Lower lobe of right lung (tissue), 2 donors: ENCODE results near the gene PRODH2. TPM values are rescaled to one million over a fixed set of nuclear protein-coding genes. Genes with fewer than 3 reads are reported as not detected.

Experiments used
- ATAC-seq, 2 donors: fragments of 200-7000 bp; cut with Tn5 transposase; one replicate each; pipeline ENCODE4 v1.9.1; 2020 to 2022; ENCODE audit warnings: mild to moderate bottlenecking in 2 of 2, moderate library complexity in 2 of 2
- DNase-seq: peaks from one replicate; pipeline ENCODE4 v3.0.0-alpha.2; 2020
- H3K27ac ChIP-seq: fragments of 200-600 bp; one replicate; pipeline ENCODE4 v1.8.0; 2022
- H3K27me3 ChIP-seq: fragments of 200-600 bp; one replicate; pipeline ENCODE4 v1.8.0; 2022; ENCODE audit warnings: low read depth
- H3K36me3 ChIP-seq: fragments of 200-600 bp; one replicate; pipeline ENCODE4 v1.8.0; 2022; ENCODE audit warnings: mild to moderate bottlenecking
- H3K4me1 ChIP-seq: fragments of 200-600 bp; one replicate; pipeline ENCODE4 v1.8.0; 2022
- H3K4me3 ChIP-seq: fragments of 200-600 bp; one replicate; pipeline ENCODE4 v1.8.0; 2022; ENCODE audit warnings: mild to moderate bottlenecking
- H3K9me3 ChIP-seq: fragments of 200-600 bp; one replicate; pipeline ENCODE4 v1.8.0; 2022
- intact Hi-C: fragments of 100-400 bp; cut with DNase I; formaldehyde crosslinking; loops from one replicate; pipeline ENCODE4 v1.11.0; 2022
- long read RNA-seq: library from polyadenylated mRNA; unstranded; transcript quantifications from one replicate; pipeline ENCODE4 v2.0.0, GENCODE V29; 2021
- total RNA-seq: library from RNA; stranded (reverse); fragmentation: NEBNext Ultra II Directional; extraction: Animal tissue kit (Norgen Biotek cat#: 25700); gene quantifications from one replicate; pipeline ENCODE4 v1.2.1, GENCODE V29; 2021
- TF ChIP-seq, protein P1 (sequence below): fragments of 200-600 bp; IDR thresholded peaks from one replicate; pipeline ENCODE4 v1.8.0; 2022; ENCODE audit warnings: antibody characterized with exemption, mild to moderate bottlenecking
- donor health status: DM: no; HTN: yes; CAD: no; lungs with severe emphysema.

Gene PRODH2, protein sequence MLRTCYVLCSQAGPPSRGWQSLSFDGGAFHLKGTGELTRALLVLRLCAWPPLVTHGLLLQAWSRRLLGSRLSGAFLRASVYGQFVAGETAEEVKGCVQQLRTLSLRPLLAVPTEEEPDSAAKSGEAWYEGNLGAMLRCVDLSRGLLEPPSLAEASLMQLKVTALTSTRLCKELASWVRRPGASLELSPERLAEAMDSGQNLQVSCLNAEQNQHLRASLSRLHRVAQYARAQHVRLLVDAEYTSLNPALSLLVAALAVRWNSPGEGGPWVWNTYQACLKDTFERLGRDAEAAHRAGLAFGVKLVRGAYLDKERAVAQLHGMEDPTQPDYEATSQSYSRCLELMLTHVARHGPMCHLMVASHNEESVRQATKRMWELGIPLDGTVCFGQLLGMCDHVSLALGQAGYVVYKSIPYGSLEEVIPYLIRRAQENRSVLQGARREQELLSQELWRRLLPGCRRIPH
- total RNA-seq, result not detected
- long read RNA-seq, result 0 reads

DNA sequence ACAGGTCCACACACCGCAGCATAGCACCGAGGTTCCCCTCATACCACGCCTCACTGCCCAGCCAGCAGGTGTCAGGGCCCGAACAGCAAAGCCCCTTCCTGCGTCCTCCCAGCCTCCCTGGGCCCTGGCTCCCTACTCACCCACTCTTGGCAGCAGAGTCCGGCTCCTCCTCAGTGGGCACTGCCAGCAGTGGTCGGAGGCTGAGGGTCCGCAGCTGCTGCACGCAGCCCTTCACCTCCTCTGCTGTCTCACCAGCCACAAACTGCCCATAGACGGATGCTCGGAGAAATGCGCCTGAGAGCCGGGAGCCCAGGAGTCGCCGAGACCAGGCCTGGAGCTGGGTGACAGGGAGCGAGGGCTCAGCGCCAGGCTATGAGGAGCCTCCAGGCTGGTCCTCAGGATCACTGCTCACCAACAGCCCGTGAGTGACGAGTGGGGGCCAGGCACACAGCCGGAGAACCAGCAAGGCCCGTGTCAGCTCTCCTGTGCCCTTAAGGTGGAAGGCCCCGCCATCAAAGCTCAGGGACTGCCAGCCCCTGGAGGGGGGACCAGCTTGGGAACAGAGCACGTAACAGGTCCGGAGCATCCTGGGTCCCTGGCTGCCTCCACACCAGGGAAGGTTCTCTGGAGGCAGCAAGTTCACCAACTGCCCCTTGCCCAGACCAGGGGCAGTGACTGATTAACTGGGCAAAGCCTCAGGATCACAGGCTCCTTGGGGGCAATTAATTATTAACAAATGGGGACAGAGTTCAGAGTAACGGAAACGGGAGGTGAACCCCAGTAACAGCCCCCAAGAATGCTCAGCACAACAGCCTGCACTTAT, at the start of gene PRODH2:
Gene PRODH2, minus strand, starts transcription at position 626 of the 823 bp plus-strand sequence. Its CDS starts 40 bp downstream, at position 586.
- DNase-seq, result no peak
- no peak within 1 kb of the TSS for H3K27ac ChIP-seq
- no peak within 1 kb of the TSS for H3K4me3 ChIP-seq
- intact Hi-C loops, result no loop called here
- no peak for ATAC-seq
- no peaks in the 10 kb centered on the region for H3K36me3 ChIP-seq
- TF ChIP-seq, protein P1, sequence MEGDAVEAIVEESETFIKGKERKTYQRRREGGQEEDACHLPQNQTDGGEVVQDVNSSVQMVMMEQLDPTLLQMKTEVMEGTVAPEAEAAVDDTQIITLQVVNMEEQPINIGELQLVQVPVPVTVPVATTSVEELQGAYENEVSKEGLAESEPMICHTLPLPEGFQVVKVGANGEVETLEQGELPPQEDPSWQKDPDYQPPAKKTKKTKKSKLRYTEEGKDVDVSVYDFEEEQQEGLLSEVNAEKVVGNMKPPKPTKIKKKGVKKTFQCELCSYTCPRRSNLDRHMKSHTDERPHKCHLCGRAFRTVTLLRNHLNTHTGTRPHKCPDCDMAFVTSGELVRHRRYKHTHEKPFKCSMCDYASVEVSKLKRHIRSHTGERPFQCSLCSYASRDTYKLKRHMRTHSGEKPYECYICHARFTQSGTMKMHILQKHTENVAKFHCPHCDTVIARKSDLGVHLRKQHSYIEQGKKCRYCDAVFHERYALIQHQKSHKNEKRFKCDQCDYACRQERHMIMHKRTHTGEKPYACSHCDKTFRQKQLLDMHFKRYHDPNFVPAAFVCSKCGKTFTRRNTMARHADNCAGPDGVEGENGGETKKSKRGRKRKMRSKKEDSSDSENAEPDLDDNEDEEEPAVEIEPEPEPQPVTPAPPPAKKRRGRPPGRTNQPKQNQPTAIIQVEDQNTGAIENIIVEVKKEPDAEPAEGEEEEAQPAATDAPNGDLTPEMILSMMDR, result no peak
- H3K9me3 ChIP-seq, result no peaks in the 10 kb centered on the region
- peaks cover 15% of the 10 kb centered on the region for H3K27me3 ChIP-seq
- H3K4me1 ChIP-seq, result no peaks in the 10 kb centered on the region

DNA sequence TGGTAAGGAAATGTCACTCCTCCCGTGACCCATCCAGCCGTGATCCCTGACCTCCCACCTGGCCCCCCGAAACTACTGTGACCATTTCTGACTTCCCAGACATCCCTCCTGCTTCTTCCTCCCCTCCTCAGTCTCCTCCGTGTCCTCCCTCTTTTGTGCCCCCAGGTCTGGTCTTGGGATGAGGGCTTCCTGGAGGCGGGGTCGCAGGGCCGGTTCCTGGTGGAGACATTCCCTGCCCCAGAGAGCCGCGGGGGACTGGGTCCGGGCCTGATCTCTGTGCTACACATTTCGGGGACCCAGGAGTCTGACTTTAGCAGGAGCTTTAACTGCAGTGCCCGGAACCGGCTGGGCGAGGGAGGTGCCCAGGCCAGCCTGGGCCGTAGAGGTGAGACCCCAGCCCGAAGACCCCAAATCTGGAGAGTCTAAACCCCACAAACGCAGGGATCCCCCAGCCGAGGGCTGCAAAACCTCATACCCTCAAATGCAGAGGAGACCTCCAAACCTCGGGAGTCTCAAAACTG, 49.1 kb upstream of the PRODH2 start:
- Histone ChIP-seq H3K4me3 (no peak overlapping the region), H3K4me1 (peaks cover 6% of the 10 kb centered on the region), H3K27me3 (peaks cover 62% of the 10 kb centered on the region), H3K27ac (no peak overlapping the region), H3K36me3 (no peaks in the 10 kb centered on the region), H3K9me3 (no peaks in the 10 kb centered on the region)
- DNase-seq (no peak), ATAC-seq (no peak)
- intact Hi-C loops, result no loop called here
- TF ChIP-seq, protein P1, result no peak

DNA sequence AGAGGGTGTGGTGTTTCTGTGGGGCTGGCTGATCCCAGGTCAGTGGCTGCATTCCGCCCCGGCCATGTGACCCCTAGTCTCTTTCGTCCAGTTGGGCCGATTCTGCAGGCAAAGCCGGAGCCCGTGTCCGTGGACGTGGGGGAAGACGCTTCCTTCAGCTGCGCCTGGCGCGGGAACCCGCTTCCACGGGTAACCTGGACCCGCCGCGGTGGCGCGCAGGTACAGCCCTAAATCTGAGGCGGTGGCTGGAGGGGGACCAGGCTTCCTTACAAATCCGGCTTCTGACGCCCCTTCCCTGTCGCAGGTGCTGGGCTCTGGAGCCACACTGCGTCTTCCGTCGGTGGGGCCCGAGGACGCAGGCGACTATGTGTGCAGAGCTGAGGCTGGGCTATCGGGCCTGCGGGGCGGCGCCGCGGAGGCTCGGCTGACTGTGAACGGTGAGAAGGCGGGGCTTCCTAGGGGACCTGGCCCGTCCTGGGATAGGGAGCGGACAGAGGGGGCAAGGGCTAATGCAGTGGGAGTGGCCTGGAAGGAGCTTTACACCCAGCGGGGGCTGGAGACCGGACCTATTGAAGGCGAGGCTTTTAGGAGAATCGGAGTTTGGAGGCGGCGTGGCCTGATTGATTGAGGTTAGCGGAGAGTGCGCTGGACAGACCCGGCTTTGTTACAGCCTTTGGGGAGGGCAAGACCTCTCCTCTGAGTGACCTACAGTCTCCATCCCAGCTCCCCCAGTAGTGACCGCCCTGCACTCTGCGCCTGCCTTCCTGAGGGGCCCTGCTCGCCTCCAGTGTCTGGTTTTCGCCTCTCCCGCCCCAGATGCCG, 48.4 kb upstream of the PRODH2 start:
- TF ChIP-seq, protein P1, result no peak
- H3K4me3 ChIP-seq, result no peak overlapping the region
- ATAC-seq, result peak; percentile 35 to 37
- peaks cover 68% of the 10 kb centered on the region for H3K27me3 ChIP-seq
- H3K4me1 ChIP-seq, result peaks cover 12% of the 10 kb centered on the region
- no peaks in the 10 kb centered on the region for H3K9me3 ChIP-seq
- intact Hi-C loops, result no loop called here
- no peaks in the 10 kb centered on the region for H3K36me3 ChIP-seq
- no peak overlapping the region for H3K27ac ChIP-seq
- no peak for DNase-seq

DNA sequence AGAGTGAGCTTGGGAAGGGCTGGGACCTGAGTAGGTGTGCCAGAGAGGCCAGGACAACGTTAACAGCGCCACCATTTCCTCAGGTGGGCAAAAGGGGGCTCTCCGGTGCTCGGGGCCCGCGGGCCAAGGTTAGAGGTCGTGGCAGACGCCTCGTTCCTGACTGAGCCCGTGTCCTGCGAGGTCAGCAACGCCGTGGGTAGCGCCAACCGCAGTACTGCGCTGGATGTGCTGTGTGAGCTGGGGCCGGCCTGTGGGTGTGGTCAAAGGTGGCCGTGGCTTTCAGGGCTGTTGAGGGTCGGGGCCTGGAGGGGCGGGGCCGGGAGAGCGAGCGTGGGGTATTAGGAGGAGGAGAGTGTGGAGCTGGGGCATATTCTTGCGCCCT, 47.8 kb upstream of the PRODH2 start:
- TF ChIP-seq, protein P1, result no peak
- H3K27me3 ChIP-seq, result peaks cover 73% of the 10 kb centered on the region
- no peaks in the 10 kb centered on the region for H3K9me3 ChIP-seq
- no peaks in the 10 kb centered on the region for H3K36me3 ChIP-seq
- peaks cover 13% of the 10 kb centered on the region for H3K4me1 ChIP-seq
- DNase-seq, result no peak
- ATAC-seq, result no peak
- intact Hi-C loops, result no loop called here
- H3K27ac ChIP-seq, result no peak overlapping the region
- H3K4me3 ChIP-seq, result no peak overlapping the region

DNA sequence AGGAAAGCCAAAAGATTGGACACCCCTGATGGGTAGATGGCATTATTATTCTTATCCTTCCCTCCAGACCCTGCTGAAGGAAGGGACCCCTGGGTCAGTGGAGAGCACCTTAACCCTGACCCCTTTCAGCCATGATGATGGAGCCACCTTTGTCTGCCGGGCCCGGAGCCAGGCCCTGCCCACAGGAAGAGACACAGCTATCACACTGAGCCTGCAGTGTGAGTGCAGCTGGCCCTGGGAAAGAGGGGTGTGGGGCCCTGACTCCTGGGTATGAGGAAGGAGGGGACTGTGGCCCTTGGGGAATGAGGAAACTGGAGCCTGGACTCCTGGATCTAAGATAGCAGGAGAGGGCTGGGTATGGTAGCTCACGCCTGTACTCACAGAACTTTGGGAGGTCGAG, 46.8 kb upstream of the PRODH2 start:
- Histone ChIP-seq H3K27me3 (peaks cover 82% of the 10 kb centered on the region), H3K36me3 (no peaks in the 10 kb centered on the region), H3K4me1 (peaks cover 13% of the 10 kb centered on the region), H3K9me3 (no peaks in the 10 kb centered on the region), H3K4me3 (no peak overlapping the region), H3K27ac (no peak overlapping the region)
- intact Hi-C loops, result no loop called here
- DNase-seq (no peak), ATAC-seq (no peak)
- TF ChIP-seq, protein P1, result no peak
